Thyroid gland (tissue), 4 donors: ENCODE results near the gene SF3B1.

Experiments used
- CTCF ChIP-seq, 6 experiments: fragments of 200-600 bp in 3 of 6; fragments of 450-650 bp in 3 of 6; sonication (generic) in 3 of 6; IDR thresholded peaks; one replicate each; pipeline ENCODE4 v1.5.1; 2016 to 2019; ENCODE audit warnings: antibody characterized with exemption in 6 of 6, mild to moderate bottlenecking in 2 of 6, inconsistent platforms in 1 of 6, moderate library complexity in 1 of 6
- POLR2A ChIP-seq, 2 donors: fragments of 450-650 bp; IDR thresholded peaks; one replicate each; pipeline ENCODE4 v1.6.1; 2017; ENCODE audit warnings: antibody characterized with exemption in 2 of 2, mild to moderate bottlenecking in 2 of 2, moderate library complexity in 1 of 2

- TF ChIP-seq CTCF (IDR thresholded peaks at IDR 0.05) = no peak
- TF ChIP-seq POLR2A (IDR thresholded peaks at IDR 0.05) = no peak
Measured at GRCh38 chr2:197340591-197340990, 94.2 kb downstream of the SF3B1 start.
